HepG2 (cell line): Measurements from ENCODE around the gene CTNNBL1.

Experiments used
- ATF2 ChIP-seq: sonication (generic); formaldehyde crosslinking; IDR thresholded peaks from 2 replicates; pipeline ENCODE4 v1.4.0; 2020; ENCODE audit warnings: missing genetic modification reagents
- CHD4 ChIP-seq: fragments of 200-600 bp; sonication (generic); IDR thresholded peaks from 2 replicates; pipeline ENCODE4 v1.7.0; 2017; ENCODE audit warnings: mild to moderate bottlenecking, low read length, borderline replicate concordance
- NBN ChIP-seq: fragments of 450-650 bp; conservative IDR thresholded peaks from 2 replicates; pipeline ENCODE4 v1.6.1; 2017
- POLR2A ChIP-seq, 2 experiments: IDR thresholded peaks; 2 replicates each; pipeline ENCODE4 v1.6.1; 2011; ENCODE audit warnings: low read depth in 2 of 2, low read length in 2 of 2, mild to moderate bottlenecking in 1 of 2, moderate library complexity in 1 of 2; ENCODE audit not compliant: insufficient read depth in 1 of 2
- POLR2AphosphoS5 ChIP-seq: IDR thresholded peaks from 2 replicates; pipeline ENCODE4 v1.6.1; 2012; ENCODE audit warnings: low read depth, low read length
- RARG ChIP-seq: sonication (generic); formaldehyde crosslinking; IDR thresholded peaks from 2 replicates; pipeline ENCODE4 v1.4.0; 2020; ENCODE audit warnings: low read depth, mild to moderate bottlenecking, missing genetic modification reagents
- RELA ChIP-seq: sonication (generic); formaldehyde crosslinking; IDR thresholded peaks from 2 replicates; pipeline ENCODE4 v1.4.0; 2020; ENCODE audit warnings: missing genetic modification reagents
- SP1 ChIP-seq, 2 experiments: fragments of 450-650 bp in 1 of 2; sonication (generic) in 1 of 2; formaldehyde crosslinking in 1 of 2; IDR thresholded peaks; 2 replicates each; pipeline versions ENCODE4 v1.4.0 to v1.6.1; 2016 to 2020; ENCODE audit warnings: missing genetic modification reagents in 1 of 2
- ZNF253 ChIP-seq: sonication (generic); formaldehyde crosslinking; IDR thresholded peaks from 2 replicates; pipeline ENCODE4 v1.8.0; 2022; ENCODE audit warnings: mild to moderate bottlenecking, missing genetic modification reagents, borderline replicate concordance
- ZNF282 ChIP-seq: fragments of 450-650 bp; IDR thresholded peaks from 2 replicates; pipeline ENCODE4 v1.6.1; 2018; ENCODE audit not compliant: partially characterized antibody
- ZNF670 ChIP-seq: sonication (generic); formaldehyde crosslinking; IDR thresholded peaks from 2 replicates; pipeline ENCODE4 v1.8.0; 2022; ENCODE audit warnings: mild to moderate bottlenecking, missing genetic modification reagents, borderline replicate concordance
- ZSCAN29 ChIP-seq: sonication (generic); formaldehyde crosslinking; conservative IDR thresholded peaks from 2 replicates; pipeline ENCODE4 v1.4.0; 2020; ENCODE audit warnings: mild to moderate bottlenecking, missing genetic modification reagents
- TF ChIP-seq, protein P1 (sequence below): sonication (generic); formaldehyde crosslinking; IDR thresholded peaks from 2 replicates; pipeline ENCODE4 v1.5.0; 2020; ENCODE audit warnings: mild to moderate bottlenecking, missing genetic modification reagents, moderate library complexity

DNA sequence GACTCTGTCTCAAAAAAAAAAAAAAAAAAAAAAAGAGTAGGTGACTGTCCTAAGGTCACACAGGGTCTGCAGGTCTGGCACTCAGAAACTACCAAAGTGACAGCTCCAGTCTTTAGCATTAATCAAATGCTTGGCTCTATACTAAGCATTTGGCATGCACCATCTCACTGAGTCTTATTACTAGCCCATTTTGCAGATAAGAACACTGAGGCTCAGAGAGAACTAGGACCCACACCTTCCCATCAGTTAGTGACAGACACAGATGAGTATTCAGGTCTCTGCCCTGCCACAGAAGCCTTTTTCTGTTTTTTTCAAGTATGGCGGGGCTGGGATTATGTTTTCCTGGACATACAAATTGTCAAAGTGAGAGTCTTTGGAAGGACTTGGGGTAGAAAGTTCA lies 186.0 kb downstream of the CTNNBL1 start:
- no peak for TF ChIP-seq NBN
- TF ChIP-seq SP1 (IDR thresholded peaks at IDR 0.05): no peak
- no peak for TF ChIP-seq SP1 (CRISPR knock-in tag; IDR thresholded peaks at IDR 0.05)
- no peak for TF ChIP-seq ZSCAN29 (CRISPR knock-in tag)
- no peak for TF ChIP-seq RELA (CRISPR knock-in tag)
- TF ChIP-seq, protein P1, sequence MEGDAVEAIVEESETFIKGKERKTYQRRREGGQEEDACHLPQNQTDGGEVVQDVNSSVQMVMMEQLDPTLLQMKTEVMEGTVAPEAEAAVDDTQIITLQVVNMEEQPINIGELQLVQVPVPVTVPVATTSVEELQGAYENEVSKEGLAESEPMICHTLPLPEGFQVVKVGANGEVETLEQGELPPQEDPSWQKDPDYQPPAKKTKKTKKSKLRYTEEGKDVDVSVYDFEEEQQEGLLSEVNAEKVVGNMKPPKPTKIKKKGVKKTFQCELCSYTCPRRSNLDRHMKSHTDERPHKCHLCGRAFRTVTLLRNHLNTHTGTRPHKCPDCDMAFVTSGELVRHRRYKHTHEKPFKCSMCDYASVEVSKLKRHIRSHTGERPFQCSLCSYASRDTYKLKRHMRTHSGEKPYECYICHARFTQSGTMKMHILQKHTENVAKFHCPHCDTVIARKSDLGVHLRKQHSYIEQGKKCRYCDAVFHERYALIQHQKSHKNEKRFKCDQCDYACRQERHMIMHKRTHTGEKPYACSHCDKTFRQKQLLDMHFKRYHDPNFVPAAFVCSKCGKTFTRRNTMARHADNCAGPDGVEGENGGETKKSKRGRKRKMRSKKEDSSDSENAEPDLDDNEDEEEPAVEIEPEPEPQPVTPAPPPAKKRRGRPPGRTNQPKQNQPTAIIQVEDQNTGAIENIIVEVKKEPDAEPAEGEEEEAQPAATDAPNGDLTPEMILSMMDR (CRISPR knock-in tag): no peak
- no peak for TF ChIP-seq POLR2A (IDR thresholded peaks at IDR 0.05; ENCODE audit: insufficient read depth in 1 of 2, low read depth in 2 of 2, low read length in 2 of 2)
- TF ChIP-seq POLR2AphosphoS5: no peak
- peak; percentile 93; the same call in 1 of the 2 replicates for TF ChIP-seq CHD4
- no peak for TF ChIP-seq ZNF253 (CRISPR knock-in tag)
- no peak for TF ChIP-seq RARG
- no peak for TF ChIP-seq ATF2
- no peak for TF ChIP-seq ZNF282
- no peak for TF ChIP-seq ZNF670
